ENCODE measurements around the gene EML4. TPM values are rescaled to one million over a fixed set of nuclear protein-coding genes. Genes with fewer than 3 reads are reported as not detected.

Gene EML4
- total and polyA plus RNA-seq, 2 donors (not counting 1 experiment from before 2014, with no cell fraction given): 49.4 to 134 TPM

DNA sequence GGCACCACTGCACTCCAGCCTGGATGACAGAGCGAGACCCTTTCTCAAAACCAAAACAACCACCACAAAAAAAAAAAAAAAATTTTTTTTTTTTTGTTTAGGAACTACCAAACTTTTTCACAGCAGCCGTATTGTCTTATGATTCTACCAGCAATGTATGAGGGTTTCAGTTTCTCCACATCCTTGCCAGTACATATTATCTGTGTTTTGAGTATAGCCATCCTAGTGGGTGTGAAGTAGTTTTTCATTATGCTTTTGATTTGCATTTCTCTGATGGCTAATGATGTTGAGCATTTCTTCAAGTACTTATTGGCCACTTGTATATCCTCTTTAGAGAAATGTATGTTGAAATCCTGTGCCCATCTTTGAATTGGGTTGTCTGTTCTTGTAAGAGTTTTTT lies 140.2 kb downstream of the EML4 start:
- WGBS (ENCODE audit: insufficient coverage): no CpG with 5 or more reads among the region's 2 CpGs

DNA sequence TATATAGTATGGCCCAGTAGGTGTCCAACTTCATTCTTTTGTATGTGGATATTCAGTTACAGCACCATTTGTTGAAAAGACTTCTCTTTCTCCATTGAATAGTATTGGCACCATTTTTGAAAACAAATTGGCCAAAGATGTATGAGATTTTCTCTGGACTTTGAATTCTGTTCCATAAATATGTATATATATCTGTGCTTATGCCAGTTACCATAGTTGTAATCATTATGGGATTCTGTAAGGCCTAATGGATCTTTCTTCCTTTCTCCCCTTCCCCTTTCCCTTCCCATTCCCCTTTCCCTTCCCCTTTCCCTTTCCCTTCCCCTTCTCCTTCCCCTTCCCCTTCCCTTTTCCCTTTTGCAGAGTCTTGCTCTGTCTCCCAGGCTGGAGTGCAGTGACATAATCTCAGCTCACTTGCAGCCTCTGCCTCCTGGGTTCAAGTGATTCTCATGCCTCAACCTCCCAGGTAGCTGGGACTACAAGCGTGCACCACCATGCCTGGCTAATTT lies 140.9 kb downstream of the EML4 start:
- Histone ChIP-seq H3K4me1 (ENCODE audit: control insufficient read depth in 2 of 2, insufficient read depth in 2 of 2, low read length in 2 of 2) (no peaks in the 10 kb centered on the region), H3K4me2 (replicated peaks; ENCODE audit: low read depth, low read length, poor library complexity, severe bottlenecking) (no peak overlapping the region), H2AFZ (ENCODE audit: insufficient read depth, low read depth, low read length, poor library complexity, severe bottlenecking) (no peak overlapping the region), H3K9me3 (ENCODE audit: control extremely low read depth in 1 of 3, control insufficient read depth in 2 of 3, insufficient read depth in 1 of 3, low read length in 2 of 3) (no peaks in the 10 kb centered on the region), H3K36me3 (replicated peaks in 1 of 2; ENCODE audit: control extremely low read depth in 1 of 2, control insufficient read depth in 1 of 2, extremely low read depth in 1 of 2, insufficient read depth in 2 of 2, low read length in 1 of 2) (peaks cover 5 to 51% of the 10 kb centered on the region in 2 experiments), H4K20me1 (ENCODE audit: control insufficient read depth, insufficient read depth, low read length, poor library complexity, severe bottlenecking) (no peaks in the 10 kb centered on the region), H3K79me2 (ENCODE audit: control insufficient read depth, insufficient read depth, low read length) (no peaks in the 10 kb centered on the region), H3K27me3 (replicated peaks in 1 of 4; ENCODE audit: control extremely low read depth in 1 of 4, control insufficient read depth in 3 of 4, insufficient read depth in 4 of 4, low read length in 3 of 4) (no peaks in the 10 kb centered on the region), H3K27ac (ENCODE audit: low read length in 2 of 2) (no peak overlapping the region), H3K9ac (ENCODE audit: low read length) (no peak overlapping the region), H3K4me3 (ENCODE audit: control extremely low read depth in 1 of 5, extremely low read depth in 1 of 5, insufficient read depth in 1 of 5, low read depth in 2 of 5, low read length in 4 of 5) (no peak overlapping the region)
- no peaks in the 10 kb centered on the region for H3K9me3 Mint-ChIP-seq (ENCODE audit: insufficient read depth)
- no peak overlapping the region for H3K27ac Mint-ChIP-seq
- ChIA-PET CTCF (no interaction called here), POLR2A (no interaction called here)
- no CpG with 5 or more reads among the region's 1 CpG for WGBS (ENCODE audit: insufficient coverage)
- intact Hi-C loops (cut with micrococcal nuclease): no loop called here
- no peak for ATAC-seq (ENCODE audit: low read depth)
- no peak overlapping the region for H3K4me3 Mint-ChIP-seq
- TF ChIP-seq EZH2 (IDR thresholded peaks at IDR 0.05; ENCODE audit: borderline replicate concordance, insufficient read depth, low read depth, low read length, poor library complexity, severe bottlenecking): no peak
- TF ChIP-seq, protein P1, sequence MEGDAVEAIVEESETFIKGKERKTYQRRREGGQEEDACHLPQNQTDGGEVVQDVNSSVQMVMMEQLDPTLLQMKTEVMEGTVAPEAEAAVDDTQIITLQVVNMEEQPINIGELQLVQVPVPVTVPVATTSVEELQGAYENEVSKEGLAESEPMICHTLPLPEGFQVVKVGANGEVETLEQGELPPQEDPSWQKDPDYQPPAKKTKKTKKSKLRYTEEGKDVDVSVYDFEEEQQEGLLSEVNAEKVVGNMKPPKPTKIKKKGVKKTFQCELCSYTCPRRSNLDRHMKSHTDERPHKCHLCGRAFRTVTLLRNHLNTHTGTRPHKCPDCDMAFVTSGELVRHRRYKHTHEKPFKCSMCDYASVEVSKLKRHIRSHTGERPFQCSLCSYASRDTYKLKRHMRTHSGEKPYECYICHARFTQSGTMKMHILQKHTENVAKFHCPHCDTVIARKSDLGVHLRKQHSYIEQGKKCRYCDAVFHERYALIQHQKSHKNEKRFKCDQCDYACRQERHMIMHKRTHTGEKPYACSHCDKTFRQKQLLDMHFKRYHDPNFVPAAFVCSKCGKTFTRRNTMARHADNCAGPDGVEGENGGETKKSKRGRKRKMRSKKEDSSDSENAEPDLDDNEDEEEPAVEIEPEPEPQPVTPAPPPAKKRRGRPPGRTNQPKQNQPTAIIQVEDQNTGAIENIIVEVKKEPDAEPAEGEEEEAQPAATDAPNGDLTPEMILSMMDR (IDR thresholded peaks at IDR 0.05): no peak
- no peaks in the 10 kb centered on the region for H3K27me3 Mint-ChIP-seq
- no peak for DNase-seq
- H3K4me1 Mint-ChIP-seq: no peaks in the 10 kb centered on the region

More for the DNA sequence above, 140.2 kb downstream of the EML4 start:
- no peaks in the 10 kb centered on the region for H3K4me1 Mint-ChIP-seq
- DNase-seq: no peak
- no peak overlapping the region for H3K4me3 ChIP-seq (ENCODE audit: control extremely low read depth in 1 of 5, extremely low read depth in 1 of 5, insufficient read depth in 1 of 5, low read depth in 2 of 5, low read length in 4 of 5)
- H3K4me2 ChIP-seq (replicated peaks; ENCODE audit: low read depth, low read length, poor library complexity, severe bottlenecking): no peak overlapping the region
- TF ChIP-seq EZH2 (IDR thresholded peaks at IDR 0.05; ENCODE audit: borderline replicate concordance, insufficient read depth, low read depth, low read length, poor library complexity, severe bottlenecking): no peak
- TF ChIP-seq, protein P1 (IDR thresholded peaks at IDR 0.05): no peak
- H4K20me1 ChIP-seq (ENCODE audit: control insufficient read depth, insufficient read depth, low read length, poor library complexity, severe bottlenecking): no peaks in the 10 kb centered on the region
- no peak overlapping the region for H3K4me3 Mint-ChIP-seq
- ChIA-PET CTCF (interaction anchor here (0.7 kb wide), 1 partner anchor 228 kb away, joined by 3 read pairs; no protein-coding TSS in a partner anchor), POLR2A (interaction anchor here (0.6 to 0.7 kb wide), 2 partner anchors 17 to 152 kb away, joined by 3 to 6 read pairs; no protein-coding TSS in a partner anchor)
- ATAC-seq (ENCODE audit: low read depth): no peak
- no peaks in the 10 kb centered on the region for H3K79me2 ChIP-seq (ENCODE audit: control insufficient read depth, insufficient read depth, low read length)
- intact Hi-C loops (cut with micrococcal nuclease): no loop called here
- no peaks in the 10 kb centered on the region for H3K4me1 ChIP-seq (ENCODE audit: control insufficient read depth in 2 of 2, insufficient read depth in 2 of 2, low read length in 2 of 2)
- H3K36me3 ChIP-seq (replicated peaks in 1 of 2; ENCODE audit: control extremely low read depth in 1 of 2, control insufficient read depth in 1 of 2, extremely low read depth in 1 of 2, insufficient read depth in 2 of 2, low read length in 1 of 2): peaks cover 6 to 54% of the 10 kb centered on the region in 2 experiments
- H3K27me3 Mint-ChIP-seq: no peaks in the 10 kb centered on the region
- no peaks in the 10 kb centered on the region for H3K27me3 ChIP-seq (replicated peaks in 1 of 4; ENCODE audit: control extremely low read depth in 1 of 4, control insufficient read depth in 3 of 4, insufficient read depth in 4 of 4, low read length in 3 of 4)
- no peak overlapping the region for H3K27ac ChIP-seq (ENCODE audit: low read length in 2 of 2)
- no peaks in the 10 kb centered on the region for H3K9me3 ChIP-seq (ENCODE audit: control extremely low read depth in 1 of 3, control insufficient read depth in 2 of 3, insufficient read depth in 1 of 3, low read length in 2 of 3)
- H3K9me3 Mint-ChIP-seq (ENCODE audit: insufficient read depth): no peaks in the 10 kb centered on the region
- no peak overlapping the region for H2AFZ ChIP-seq (ENCODE audit: insufficient read depth, low read depth, low read length, poor library complexity, severe bottlenecking)
- H3K9ac ChIP-seq (ENCODE audit: low read length): no peak overlapping the region
- no peak overlapping the region for H3K27ac Mint-ChIP-seq
